ENCODE results near the gene MARK1.

MARK1 gene

DNA sequence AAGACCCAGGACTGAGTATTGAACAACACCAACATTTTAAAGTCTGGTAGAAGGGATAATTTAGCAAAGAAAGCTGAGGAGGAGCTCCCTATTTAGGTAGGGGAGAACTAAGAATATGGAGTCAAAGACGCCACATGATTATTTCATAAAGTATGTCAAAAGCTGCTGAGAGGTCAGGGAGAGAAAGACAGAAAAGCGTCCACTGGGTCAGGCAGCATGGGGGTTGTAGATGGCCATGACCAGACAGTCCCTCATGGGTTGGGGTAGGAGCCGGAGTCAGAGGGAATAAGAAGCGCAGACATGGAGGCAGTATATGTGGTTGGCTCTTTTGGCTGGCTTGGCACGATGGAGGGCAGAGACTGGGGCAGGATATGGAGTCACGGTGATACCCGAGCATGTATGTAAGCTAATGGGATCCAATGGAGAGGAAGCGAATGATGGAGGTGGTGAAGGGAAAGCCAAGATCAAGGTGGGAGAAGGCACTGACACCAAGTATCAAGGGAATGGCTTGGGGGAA, 167.0 kb downstream of the MARK1 start:
- Histone ChIP-seq H3K9ac (no peak overlapping the region), H3K4me2 (ENCODE audit: low read length) (no peak overlapping the region), H3K27me3 (ENCODE audit: control insufficient read depth, insufficient read depth, low read length) (no peaks in the 10 kb centered on the region), H3K79me2 (no peaks in the 10 kb centered on the region), H3K9me3 (ENCODE audit: control insufficient read depth, low read length) (no peaks in the 10 kb centered on the region), H3K4me1 (no peaks in the 10 kb centered on the region), H3K27ac (no peak overlapping the region), H3K4me3 (ENCODE audit: low read depth, low read length) (no peak overlapping the region), H3K36me3 (ENCODE audit: control insufficient read depth, insufficient read depth, low read length) (no peaks in the 10 kb centered on the region), H2AFZ (no peak overlapping the region)
- no peak for TF ChIP-seq CTCF (IDR thresholded peaks at IDR 0.05)

- no peaks in the 10 kb centered on the region for H3K4me1 ChIP-seq
- no peaks in the 10 kb centered on the region for H3K9me3 ChIP-seq (ENCODE audit: control insufficient read depth, low read length)
- H3K4me3 ChIP-seq (ENCODE audit: low read depth, low read length), result no peak overlapping the region
- no peak for TF ChIP-seq CTCF (IDR thresholded peaks at IDR 0.05)
- H3K27me3 ChIP-seq (ENCODE audit: control insufficient read depth, insufficient read depth, low read length), result no peaks in the 10 kb centered on the region
- no peaks in the 10 kb centered on the region for H3K36me3 ChIP-seq (ENCODE audit: control insufficient read depth, insufficient read depth, low read length)
- H3K79me2 ChIP-seq, result no peaks in the 10 kb centered on the region
- H3K27ac ChIP-seq, result no peak overlapping the region
- H3K4me2 ChIP-seq (ENCODE audit: low read length), result no peak overlapping the region
- H3K9ac ChIP-seq, result no peak overlapping the region
- H2AFZ ChIP-seq, result no peak overlapping the region
These were observed 167.5 kb downstream of the MARK1 start for GRCh38 chr1:220695426-220695825.

GRCh38 chr1:220696226-220696862, 168.4 kb downstream of the MARK1 start:
- no peak for TF ChIP-seq CTCF (IDR thresholded peaks at IDR 0.05)
- no peaks in the 10 kb centered on the region for H3K27me3 ChIP-seq (ENCODE audit: control insufficient read depth, insufficient read depth, low read length)
- H3K4me2 ChIP-seq (ENCODE audit: low read length), result no peak overlapping the region
- no peak overlapping the region for H3K4me3 ChIP-seq (ENCODE audit: low read depth, low read length)
- no peak overlapping the region for H3K27ac ChIP-seq
- no peak overlapping the region for H2AFZ ChIP-seq
- no peaks in the 10 kb centered on the region for H3K9me3 ChIP-seq (ENCODE audit: control insufficient read depth, low read length)
- H3K9ac ChIP-seq, result no peak overlapping the region
- H3K36me3 ChIP-seq (ENCODE audit: control insufficient read depth, insufficient read depth, low read length), result no peaks in the 10 kb centered on the region
- no peaks in the 10 kb centered on the region for H3K4me1 ChIP-seq
- H3K79me2 ChIP-seq, result no peaks in the 10 kb centered on the region

DNA sequence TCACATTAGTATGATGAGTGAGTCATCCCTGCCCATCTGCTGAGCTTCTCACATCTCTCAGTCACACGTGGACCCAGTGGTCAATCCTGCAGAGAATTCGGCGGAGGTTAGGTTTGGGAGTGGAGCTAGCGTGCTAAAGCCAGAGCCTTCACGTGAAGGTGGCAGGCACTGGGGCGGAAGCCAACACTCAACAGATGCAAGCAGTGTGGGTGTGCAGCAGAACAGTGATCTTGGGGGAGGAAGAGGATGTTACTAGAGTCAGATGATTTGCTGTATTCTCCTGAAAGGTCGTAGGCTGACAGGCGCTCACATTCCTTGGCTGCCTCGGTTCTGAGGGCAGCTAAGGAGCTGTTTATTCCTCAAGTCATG, 168.9 kb downstream of the MARK1 start:
- TF ChIP-seq CTCF (IDR thresholded peaks at IDR 0.05), result no peak
- Histone ChIP-seq H3K4me3 (ENCODE audit: low read depth, low read length) (no peak overlapping the region), H3K27me3 (ENCODE audit: control insufficient read depth, insufficient read depth, low read length) (no peaks in the 10 kb centered on the region), H3K27ac (no peak overlapping the region), H2AFZ (no peak overlapping the region), H3K36me3 (ENCODE audit: control insufficient read depth, insufficient read depth, low read length) (no peaks in the 10 kb centered on the region), H3K9me3 (ENCODE audit: control insufficient read depth, low read length) (no peaks in the 10 kb centered on the region), H3K4me2 (ENCODE audit: low read length) (no peak overlapping the region), H3K4me1 (no peaks in the 10 kb centered on the region), H3K9ac (no peak overlapping the region), H3K79me2 (no peaks in the 10 kb centered on the region)

DNA sequence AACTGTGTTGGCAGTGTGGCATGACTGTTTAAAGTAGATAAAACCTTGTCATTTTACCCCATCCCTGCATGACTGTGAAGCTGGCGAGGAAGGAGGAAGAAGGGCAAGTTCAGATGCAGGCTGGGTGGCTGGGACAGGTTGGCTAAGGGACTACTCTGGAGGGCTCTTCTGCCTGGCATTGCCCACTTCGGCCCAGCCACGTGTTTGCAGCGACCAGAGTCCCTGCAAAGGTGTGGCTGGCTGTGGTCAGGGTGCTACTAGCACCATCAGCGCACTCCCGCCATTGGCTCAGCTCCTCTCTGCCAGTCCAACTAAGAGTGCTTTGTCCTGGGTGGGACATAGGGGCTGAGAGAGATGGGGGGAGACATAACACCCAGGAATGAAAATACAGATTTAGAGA, 169.4 kb downstream of the MARK1 start:
- TF ChIP-seq CTCF (IDR thresholded peaks at IDR 0.05), result no peak
- Histone ChIP-seq H2AFZ (no peak overlapping the region), H3K9me3 (ENCODE audit: control insufficient read depth, low read length) (no peaks in the 10 kb centered on the region), H3K4me3 (ENCODE audit: low read depth, low read length) (no peak overlapping the region), H3K27ac (no peak overlapping the region), H3K79me2 (no peaks in the 10 kb centered on the region), H3K4me1 (no peaks in the 10 kb centered on the region), H3K9ac (no peak overlapping the region), H3K36me3 (ENCODE audit: control insufficient read depth, insufficient read depth, low read length) (no peaks in the 10 kb centered on the region), H3K27me3 (ENCODE audit: control insufficient read depth, insufficient read depth, low read length) (no peaks in the 10 kb centered on the region), H3K4me2 (ENCODE audit: low read length) (no peak overlapping the region)

Data from parathyroid adenoma (tissue), 2 donors.